NCI-H146 treated with DMSO at 0.1 percent for 48 hours (cell line): ENCODE measurements around the gene CEP192.
"Not testable (repeated sequence)": the region's sequence is repeated elsewhere in the genome, so short reads cannot be mapped to it uniquely, and the experiment has no call there.

Source experiments
- DNase-seq: peaks from one replicate; lab custom pipeline; 2025; ENCODE audit not compliant: unreplicated experiment; lab: John Stamatoyannopoulos, UW

Gene CEP192

GRCh38 chr18:13028869-13029268, 37.7 kb downstream of the CEP192 start:
- DNase-seq = no peak

- no peak for DNase-seq
These were observed 41.0 kb downstream of the CEP192 start for GRCh38 chr18:13032173-13032572.

GRCh38 chr18:13035249-13035914, 44.2 kb downstream of the CEP192 start:
- DNase-seq = no peak

- DNase-seq = no peak
These were observed 45.6 kb downstream of the CEP192 start for GRCh38 chr18:13036622-13037320.

- DNase-seq = no peak
These were observed 48.6 kb downstream of the CEP192 start for GRCh38 chr18:13039806-13040205.

GRCh38 chr18:13043066-13043465, 51.9 kb downstream of the CEP192 start:
- no peak for DNase-seq

- no peak for DNase-seq
These were observed 57.0 kb downstream of the CEP192 start for GRCh38 chr18:13048061-13048595.

- no peak for DNase-seq
These were observed 60.0 kb downstream of the CEP192 start for GRCh38 chr18:13051159-13051558.

- DNase-seq = no peak
These were observed 60.8 kb downstream of the CEP192 start for GRCh38 chr18:13051950-13052349.

GRCh38 chr18:13054336-13054735, 63.2 kb downstream of the CEP192 start:
- no peak for DNase-seq

GRCh38 chr18:13061630-13062189, 70.5 kb downstream of the CEP192 start:
- no peak for DNase-seq

GRCh38 chr18:13067124-13067523, 76.0 kb downstream of the CEP192 start:
- no peak for DNase-seq

- no peak for DNase-seq
These were observed 76.8 kb downstream of the CEP192 start for GRCh38 chr18:13067966-13068365.

GRCh38 chr18:13070460-13070859, 79.3 kb downstream of the CEP192 start:
- DNase-seq = no peak

- DNase-seq = no peak
These were observed 85.7 kb downstream of the CEP192 start for GRCh38 chr18:13076886-13077285.

- DNase-seq = no peak
These were observed 86.3 kb downstream of the CEP192 start for GRCh38 chr18:13077473-13077872.

GRCh38 chr18:13078065-13078464, 86.9 kb downstream of the CEP192 start:
- not testable (repeated sequence) for DNase-seq

GRCh38 chr18:13086906-13087305, 95.7 kb downstream of the CEP192 start:
- no peak for DNase-seq

GRCh38 chr18:13095466-13095865, 104.3 kb downstream of the CEP192 start:
- DNase-seq = no peak

GRCh38 chr18:13096232-13096631, 105.1 kb downstream of the CEP192 start:
- DNase-seq = no peak

GRCh38 chr18:13096719-13097118, 105.6 kb downstream of the CEP192 start:
- DNase-seq = no peak

- not testable (repeated sequence) for DNase-seq
These were observed 106.9 kb downstream of the CEP192 start for GRCh38 chr18:13098104-13098503.
